Heart left ventricle (tissue), 16 donors: ENCODE data around the gene RBM33. TPM values are rescaled to one million over a fixed set of nuclear protein-coding genes. Genes with fewer than 3 reads are reported as not detected.

Source experiments
- ATAC-seq, 4 donors: fragments of 200-7000 bp; cut with Tn5 transposase; one replicate each; pipeline ENCODE4 v1.9.1; 2020 to 2022; ENCODE audit warnings: moderate library complexity in 4 of 4, mild to moderate bottlenecking in 3 of 4, moderate number of reproducible peaks in 1 of 4
- DNase-seq, 5 donors: peaks; one replicate each; pipeline ENCODE4 v3.0.0-alpha.2; 2020
- H3K27ac ChIP-seq, 12 donors: fragments of 200-600 bp; sonication (generic) in 4 of 12; one replicate each; pipeline versions ENCODE4 v1.5.0 to v1.8.0; 2016 to 2022; ENCODE audit warnings: mild to moderate bottlenecking in 2 of 12
- H3K27me3 ChIP-seq, 9 donors: fragments of 200-600 bp; sonication (generic) in 2 of 9; one replicate each; pipeline versions ENCODE4 v1.5.1 to v1.8.0; 2016 to 2022; ENCODE audit warnings: mild to moderate bottlenecking in 3 of 9
- H3K36me3 ChIP-seq, 9 donors: fragments of 200-600 bp; sonication (generic) in 2 of 9; one replicate each; pipeline versions ENCODE4 v1.5.0 to v1.8.0; 2018 to 2022; ENCODE audit warnings: mild to moderate bottlenecking in 2 of 9
- H3K4me1 ChIP-seq, 12 donors: fragments of 200-600 bp; sonication (generic) in 4 of 12; one replicate each; pipeline versions ENCODE4 v1.5.0 to v1.8.0; 2016 to 2022; ENCODE audit warnings: mild to moderate bottlenecking in 3 of 12
- H3K4me3 ChIP-seq, 12 donors: fragments of 200-600 bp; sonication (generic) in 4 of 12; one replicate each; pipeline versions ENCODE4 v1.5.0 to v1.8.0; 2017 to 2022; ENCODE audit warnings: mild to moderate bottlenecking in 9 of 12, moderate library complexity in 4 of 12
- H3K9me3 ChIP-seq, 12 donors: fragments of 200-600 bp; sonication (generic) in 4 of 12; one replicate each; pipeline versions ENCODE4 v1.5.0 to v1.8.0; 2016 to 2022; ENCODE audit warnings: mild to moderate bottlenecking in 1 of 12
- POLR2A ChIP-seq, 2 donors: fragments of 450-650 bp; IDR thresholded peaks; one replicate each; pipeline ENCODE4 v1.6.1; 2017; ENCODE audit warnings: antibody characterized with exemption in 2 of 2, mild to moderate bottlenecking in 2 of 2, moderate library complexity in 2 of 2
- WGBS, 4 donors: extraction: QIAGEN DNeasy Blood & Tissue Kit in 2 of 4; methylation state at CpG; one replicate each; pipeline versions ENCODE4 v1.1.5 to v1.1.7; 2013 to 2018; 5-methylcytosine and 5-hydroxymethylcytosine counted together
- intact Hi-C, 10 donors: fragments of 100-400 bp; cut with DNase I; formaldehyde crosslinking; loops; one replicate each; pipeline versions ENCODE4 v1.11.1 to v1.14.2; 2022
- polyA plus RNA-seq, 2 donors: library from polyadenylated mRNA; stranded (reverse); fragments of 200-250 nt; gene quantifications; one replicate each; pipeline ENCODE4 v1.2.3, GENCODE V29; 2013
- total RNA-seq, 9 donors: library from RNA; depleted of rRNA in 2 of 9; stranded (reverse); fragments of >200 nt in 2 of 9; fragmentation: NEBNext Ultra II Directional in 3 of 9; extraction: Animal tissue kit (Norgen Biotek cat#: 25700) in 3 of 9; gene quantifications; one replicate each; pipeline versions ENCODE4 v1.1.0 to v1.2.4, GENCODE V29; 2016 to 2023
- TF ChIP-seq, protein P1 (sequence below), 12 donors: fragments of 200-600 bp; sonication (generic) in 4 of 12; IDR thresholded peaks; one replicate each; pipeline versions ENCODE4 v1.5.0 to v1.8.0; 2018 to 2022; ENCODE audit warnings: antibody characterized with exemption in 12 of 12, mild to moderate bottlenecking in 5 of 12
- donor health status: ischemic (EF 13 %, LVEDD 7.1; RV severe dilation, severe dysfunction).
- donor health status: healthy with polysubstance abuse.
- donor health status: DM: no; HTN: yes; CAD: no.
- donor health status: DM: no; HTN: no; CAD: no.
- donor health status: ischemic (EF 25% LVEDD 6.9; RV normal size, moderate dysfunction).
- donor health status: ischemic (EF 25% LVEDD 5.7; RV mildly dilated, moderate dysfunction).
- donor health status: healthy.
- donor health status: DM: yes; HTN: yes; CAD: no.
- donor health status: ischemic (EF 35%, LVEDD 5.7; RV mildly dilated, moderate dysfunction).
- donor health status: nonischemic (EF 11% LVEDD 7.7; RV severe dilation, severe dysfunction).
- donor health status: DM: yes; HTN: yes; CAD: no.
- donor health status: PGD.
- donor health status: ischemic (EF 29% LVEDD 5.4; RV normal size, mild dysfunction).
- donor health status: nonischemic (EF 23%, LVEDD 6.1; RV moderate dilation, normal function).

The RBM33 gene
- total and polyA plus RNA-seq, 11 donors, result 13.1 to 40.8 (median 30.2) TPM

GRCh38 chr7:155722118-155722517 is 77.7 kb downstream of the RBM33 start:
- Histone ChIP-seq H3K9me3 (no peaks in the 10 kb centered on the region), H3K27ac (no peak overlapping the region), H3K36me3 (peaks cover 0 to 56% (median 38%) of the 10 kb centered on the region in 9 donors), H3K4me1 (peaks cover 0 to 26% (median 3%) of the 10 kb centered on the region in 12 donors), H3K27me3 (no peaks in the 10 kb centered on the region), H3K4me3 (no peak overlapping the region)
- TF ChIP-seq, protein P1, sequence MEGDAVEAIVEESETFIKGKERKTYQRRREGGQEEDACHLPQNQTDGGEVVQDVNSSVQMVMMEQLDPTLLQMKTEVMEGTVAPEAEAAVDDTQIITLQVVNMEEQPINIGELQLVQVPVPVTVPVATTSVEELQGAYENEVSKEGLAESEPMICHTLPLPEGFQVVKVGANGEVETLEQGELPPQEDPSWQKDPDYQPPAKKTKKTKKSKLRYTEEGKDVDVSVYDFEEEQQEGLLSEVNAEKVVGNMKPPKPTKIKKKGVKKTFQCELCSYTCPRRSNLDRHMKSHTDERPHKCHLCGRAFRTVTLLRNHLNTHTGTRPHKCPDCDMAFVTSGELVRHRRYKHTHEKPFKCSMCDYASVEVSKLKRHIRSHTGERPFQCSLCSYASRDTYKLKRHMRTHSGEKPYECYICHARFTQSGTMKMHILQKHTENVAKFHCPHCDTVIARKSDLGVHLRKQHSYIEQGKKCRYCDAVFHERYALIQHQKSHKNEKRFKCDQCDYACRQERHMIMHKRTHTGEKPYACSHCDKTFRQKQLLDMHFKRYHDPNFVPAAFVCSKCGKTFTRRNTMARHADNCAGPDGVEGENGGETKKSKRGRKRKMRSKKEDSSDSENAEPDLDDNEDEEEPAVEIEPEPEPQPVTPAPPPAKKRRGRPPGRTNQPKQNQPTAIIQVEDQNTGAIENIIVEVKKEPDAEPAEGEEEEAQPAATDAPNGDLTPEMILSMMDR (IDR thresholded peaks at IDR 0.05), result no peak
- no peak for TF ChIP-seq POLR2A (IDR thresholded peaks at IDR 0.05)
- WGBS, 4 donors, result 80 to 88% (median 85%) methylated on average over 2 of the region's 2 CpGs
- intact Hi-C loops, result loop anchor here in 1 of 10 donors (10.0 kb wide), 1 partner anchor 77 kb away; the partner anchor contains the start of gene RBM33
- ATAC-seq (no peak), DNase-seq (no peak)

- H3K36me3 ChIP-seq, result peaks cover 0 to 54% (median 33%) of the 10 kb centered on the region in 9 donors
- intact Hi-C loops, result loop anchor here in 1 of 10 donors (10.0 kb wide), 1 partner anchor 78 kb away; the partner anchor contains the start of gene RBM33
- H3K27me3 ChIP-seq, result no peaks in the 10 kb centered on the region
- WGBS, 4 donors, result 79 to 84% (median 81%) methylated on average over 4 of the region's 4 CpGs
- DNase-seq, result no peak
- ATAC-seq, result no peak
- H3K9me3 ChIP-seq, result no peaks in the 10 kb centered on the region
- no peak overlapping the region for H3K27ac ChIP-seq
- no peak overlapping the region for H3K4me3 ChIP-seq
- TF ChIP-seq, protein P1 (IDR thresholded peaks at IDR 0.05), result no peak
- no peak for TF ChIP-seq POLR2A (IDR thresholded peaks at IDR 0.05)
- peaks cover 0 to 29% (median 3%) of the 10 kb centered on the region in 12 donors for H3K4me1 ChIP-seq
Measured at GRCh38 chr7:155722936-155723335, 78.5 kb downstream of the RBM33 start.

GRCh38 chr7:155724327-155725005 is 80.0 kb downstream of the RBM33 start:
- no peak overlapping the region for H3K27ac ChIP-seq
- peaks cover 0 to 52% (median 29%) of the 10 kb centered on the region in 9 donors for H3K36me3 ChIP-seq
- no peak overlapping the region for H3K4me3 ChIP-seq
- peaks cover 0 to 37% (median 5%) of the 10 kb centered on the region in 12 donors for H3K4me1 ChIP-seq
- no peaks in the 10 kb centered on the region for H3K27me3 ChIP-seq
- H3K9me3 ChIP-seq, result no peaks in the 10 kb centered on the region
- 90 to 96% (median 95%) methylated on average over 14 of the region's 14 CpGs for WGBS, 4 donors
- intact Hi-C loops, result loop anchor here in 1 of 10 donors (10.0 kb wide), 1 partner anchor 80 kb away; the partner anchor contains the start of gene RBM33
- ATAC-seq (no peak), DNase-seq (no peak)
- TF ChIP-seq, protein P1 (IDR thresholded peaks at IDR 0.05), result peak in 1 of 12 donors; percentile 8
- TF ChIP-seq POLR2A (IDR thresholded peaks at IDR 0.05), result no peak

DNA sequence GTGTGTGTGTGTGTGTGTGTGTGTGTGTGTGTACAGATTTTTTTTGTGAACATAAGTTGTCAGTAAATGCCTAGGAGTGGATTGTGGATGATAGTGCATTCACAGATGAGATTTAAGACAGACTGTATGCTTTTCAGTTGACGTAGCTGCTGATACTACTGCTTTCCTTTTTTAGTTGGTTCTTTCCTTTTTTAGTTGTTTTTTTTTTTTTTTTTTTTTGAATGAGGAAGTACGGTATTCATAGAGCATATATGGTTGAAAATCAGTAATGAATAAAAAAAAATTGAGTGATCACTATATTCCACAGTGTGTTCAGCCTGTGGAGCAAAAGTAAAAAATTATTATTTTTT is 80.5 kb downstream of the RBM33 start:
- H3K27ac ChIP-seq, result no peak overlapping the region
- H3K27me3 ChIP-seq, result no peaks in the 10 kb centered on the region
- 78 to 86% (median 83%) methylated on average over 2 of the region's 2 CpGs for WGBS, 4 donors
- intact Hi-C loops, result loop anchor here in 1 of 10 donors (10.0 kb wide), 1 partner anchor 80 kb away; the partner anchor contains the start of gene RBM33
- H3K9me3 ChIP-seq, result no peaks in the 10 kb centered on the region
- H3K4me1 ChIP-seq, result peaks cover 0 to 40% (median 8%) of the 10 kb centered on the region in 12 donors
- DNase-seq (no peak), ATAC-seq (no peak)
- peaks cover 0 to 50% (median 25%) of the 10 kb centered on the region in 9 donors for H3K36me3 ChIP-seq
- H3K4me3 ChIP-seq, result no peak overlapping the region
- TF ChIP-seq, protein P1 (IDR thresholded peaks at IDR 0.05), result no peak
